Measurements from ENCODE around the gene MTG1.
A peak's percentile ranks its signal among the peaks of the same experiment; 100 is the strongest.

MTG1 gene

DNA sequence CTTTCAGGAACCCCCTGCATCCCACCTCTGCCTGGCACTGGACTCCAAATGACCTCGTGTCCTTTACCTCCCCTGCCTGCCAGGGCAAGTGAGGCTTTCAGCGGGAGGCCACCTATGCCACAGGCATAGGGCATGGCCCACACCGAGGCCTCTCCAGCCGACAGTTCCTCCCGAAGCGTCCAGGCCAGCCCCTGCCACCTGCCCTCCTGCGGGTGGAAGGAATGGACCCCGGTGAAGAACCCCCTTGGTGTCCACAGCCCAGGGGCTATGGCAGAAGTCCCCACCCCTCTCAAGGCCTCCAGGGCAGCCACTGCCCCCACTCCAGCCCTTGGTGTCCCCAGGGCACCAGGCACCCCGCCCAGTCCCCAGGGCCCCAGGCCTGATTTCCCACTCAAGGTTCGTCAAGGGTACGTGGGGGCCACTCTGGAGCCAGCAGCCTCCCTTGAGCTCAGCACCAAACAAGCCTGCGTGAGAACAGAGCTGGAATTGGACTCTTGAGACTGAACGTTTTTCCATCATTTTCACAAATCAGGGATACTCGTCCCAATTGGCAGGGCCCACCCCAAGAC, 39.2 kb upstream of the MTG1 start:
- ATAC-seq (replicated peaks; ENCODE audit: extremely low read depth, poor library complexity, severe bottlenecking) = no peak
- peaks cover 5% of the 10 kb centered on the region for H3K36me3 Mint-ChIP-seq (ENCODE audit: insufficient read depth)
- peaks cover 5% of the 10 kb centered on the region for H3K4me1 Mint-ChIP-seq
- DNase-seq (ENCODE audit: low spot score in 2 of 2) = no peak
- no peak overlapping the region for H3K4me3 Mint-ChIP-seq
- no peaks in the 10 kb centered on the region for H3K9me3 Mint-ChIP-seq
- peaks cover under 1% of the 10 kb centered on the region for H3K27me3 Mint-ChIP-seq
- H3K27ac Mint-ChIP-seq (ENCODE audit: low read depth) = no peak overlapping the region

DNA sequence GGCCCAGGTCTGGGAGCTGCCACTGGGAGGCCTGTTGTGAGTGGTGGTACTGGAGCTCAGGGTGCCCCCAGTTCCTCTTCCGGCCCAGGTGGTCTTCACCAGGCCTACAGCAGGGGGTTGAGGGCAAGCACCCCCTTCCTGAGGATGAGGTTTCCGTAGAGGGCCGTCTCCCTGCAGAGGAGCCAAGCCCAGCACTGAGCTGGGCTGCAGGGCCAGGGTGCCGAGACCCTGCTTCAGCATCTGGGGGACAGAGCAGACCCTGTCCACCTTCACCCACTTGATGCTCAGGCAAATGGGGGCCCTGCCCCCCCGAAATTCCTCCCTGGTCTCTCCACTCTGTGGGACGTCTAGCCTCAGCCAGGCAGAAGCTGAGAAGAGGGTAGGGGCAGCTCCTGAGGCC, 38.7 kb upstream of the MTG1 start:
- Mint-ChIP-seq H3K9me3 (no peaks in the 10 kb centered on the region), H3K4me3 (no peak overlapping the region), H3K27me3 (no peaks in the 10 kb centered on the region), H3K27ac (ENCODE audit: low read depth) (no peak overlapping the region), H3K4me1 (peaks cover 5% of the 10 kb centered on the region), H3K36me3 (ENCODE audit: insufficient read depth) (peaks cover 5% of the 10 kb centered on the region)
- ATAC-seq (replicated peaks; ENCODE audit: extremely low read depth, poor library complexity, severe bottlenecking) (no peak), DNase-seq (ENCODE audit: low spot score in 2 of 2) (no peak)

DNA sequence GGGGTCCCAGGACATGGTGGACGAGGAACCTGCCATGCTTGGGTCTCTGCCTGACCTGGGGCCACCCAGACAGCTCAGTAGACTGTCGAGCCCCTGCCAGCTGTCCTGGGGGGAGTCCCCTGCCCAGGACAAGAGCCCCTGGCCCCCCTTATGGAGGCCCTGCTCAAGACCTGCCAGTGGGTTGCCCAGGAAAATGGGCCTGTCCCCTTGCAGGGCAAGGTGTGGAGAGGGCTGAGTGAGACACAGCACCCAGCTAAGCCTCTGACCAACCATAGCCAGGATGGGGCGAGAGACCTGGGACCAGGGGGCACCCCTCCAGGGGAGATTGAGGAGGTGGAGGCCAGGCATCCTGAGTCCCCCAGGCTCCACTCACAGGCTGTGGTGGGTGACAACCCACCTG, 38.0 kb upstream of the MTG1 start:
- no peak for ATAC-seq (replicated peaks; ENCODE audit: extremely low read depth, poor library complexity, severe bottlenecking)
- peaks cover 5% of the 10 kb centered on the region for H3K36me3 Mint-ChIP-seq (ENCODE audit: insufficient read depth)
- no peak for DNase-seq (ENCODE audit: low spot score in 2 of 2)
- H3K4me1 Mint-ChIP-seq = peaks cover 5% of the 10 kb centered on the region
- peak overlapping the region; percentile 70 for H3K4me3 Mint-ChIP-seq
- no peaks in the 10 kb centered on the region for H3K27me3 Mint-ChIP-seq
- H3K27ac Mint-ChIP-seq (ENCODE audit: low read depth) = no peak overlapping the region
- no peaks in the 10 kb centered on the region for H3K9me3 Mint-ChIP-seq

DNA sequence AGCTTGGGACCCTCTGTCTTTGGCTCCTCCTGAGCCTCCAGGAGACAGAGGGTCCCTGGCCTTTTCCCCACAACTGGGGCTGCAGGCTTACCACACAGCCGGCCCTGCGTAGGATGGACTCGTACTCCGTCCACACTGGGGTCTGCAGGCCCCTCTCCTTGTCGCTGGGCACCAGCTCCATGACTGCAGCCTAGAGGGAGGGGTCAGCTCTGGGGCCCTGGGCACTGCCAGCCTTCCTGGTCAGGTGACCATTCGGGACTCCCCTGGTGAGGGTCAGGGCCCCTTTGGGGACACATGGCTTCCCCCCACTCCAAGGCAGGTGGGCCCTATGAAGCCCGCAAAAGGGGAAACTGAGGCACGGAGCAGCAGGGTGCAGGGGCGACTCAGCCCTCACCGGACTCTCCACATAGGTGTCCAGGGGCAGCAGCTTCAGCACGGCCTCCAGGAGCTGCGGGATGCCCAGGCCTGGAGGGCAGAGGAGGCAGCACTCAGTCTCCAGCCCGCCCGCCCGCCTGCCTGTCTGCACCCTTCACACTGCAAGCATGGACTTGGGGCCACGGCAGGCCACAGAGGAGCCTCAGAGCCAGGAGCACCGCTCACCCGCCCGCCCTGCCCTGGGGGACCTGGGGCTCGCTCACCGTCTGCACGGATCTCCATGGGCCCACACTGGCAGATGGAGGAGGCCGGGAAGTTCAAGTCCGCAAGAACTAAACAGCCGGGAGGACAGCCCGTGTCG, 37.2 kb upstream of the MTG1 start:
- H3K27me3 Mint-ChIP-seq = no peaks in the 10 kb centered on the region
- ATAC-seq (replicated peaks; ENCODE audit: extremely low read depth, poor library complexity, severe bottlenecking) (no peak), DNase-seq (ENCODE audit: low spot score in 2 of 2) (no peak)
- H3K27ac Mint-ChIP-seq (ENCODE audit: low read depth) = no peak overlapping the region
- peak overlapping the region; percentile 70 for H3K4me3 Mint-ChIP-seq
- H3K4me1 Mint-ChIP-seq = peaks cover 11% of the 10 kb centered on the region
- H3K36me3 Mint-ChIP-seq (ENCODE audit: insufficient read depth) = peaks cover 5% of the 10 kb centered on the region
- H3K9me3 Mint-ChIP-seq = no peaks in the 10 kb centered on the region

DNA sequence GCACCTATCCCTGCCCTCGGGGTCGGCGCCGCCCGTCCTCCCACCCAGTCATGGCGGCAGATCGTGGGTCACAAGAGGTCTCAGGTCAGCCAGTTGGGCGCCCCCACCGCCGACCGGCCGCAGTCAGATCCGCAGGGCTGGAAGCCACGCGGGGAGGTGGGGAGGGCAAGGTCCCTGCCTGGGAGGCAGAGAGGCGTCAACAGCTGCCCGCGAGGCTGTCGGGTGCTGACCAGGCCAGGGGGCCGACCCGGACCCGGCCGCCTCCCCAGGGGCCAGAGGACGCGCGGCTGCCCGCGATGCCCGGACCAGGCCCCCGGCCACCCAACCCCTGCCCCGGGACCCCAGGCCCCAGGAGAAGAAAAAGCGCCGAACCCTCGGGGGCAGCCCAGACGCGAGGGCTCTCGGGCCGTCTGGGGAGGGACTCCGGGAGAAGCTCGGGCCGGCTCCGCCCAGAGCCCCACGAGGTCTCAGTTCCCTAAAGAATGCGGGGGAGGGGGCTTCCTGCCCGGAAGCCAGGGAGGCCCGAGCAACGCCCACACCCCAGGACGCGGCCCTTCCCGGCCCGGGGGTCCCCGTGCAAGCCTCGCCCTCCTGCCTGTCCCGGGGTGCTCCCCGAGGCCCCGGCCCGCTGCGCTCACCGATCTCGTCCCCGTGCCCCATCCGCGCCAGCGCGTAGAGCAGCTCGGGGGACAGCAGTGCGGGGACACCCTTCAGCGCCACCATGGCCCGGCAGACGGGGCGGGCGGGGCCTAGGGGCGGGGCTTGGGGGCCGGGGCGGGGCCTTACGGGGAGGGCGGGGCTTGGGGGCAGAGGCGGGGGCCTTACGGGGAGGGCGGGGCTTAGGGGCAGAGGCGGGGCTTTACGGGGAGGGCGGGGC, 36.4 kb upstream of the MTG1 start, which contains the start of gene FUOM:
FUOM (minus strand) TSS at position 735 of the 877 bp plus-strand sequence; CDS start at position 723, 12 bp downstream.
- peaks cover 16% of the 10 kb centered on the region for H3K4me1 Mint-ChIP-seq

DNA sequence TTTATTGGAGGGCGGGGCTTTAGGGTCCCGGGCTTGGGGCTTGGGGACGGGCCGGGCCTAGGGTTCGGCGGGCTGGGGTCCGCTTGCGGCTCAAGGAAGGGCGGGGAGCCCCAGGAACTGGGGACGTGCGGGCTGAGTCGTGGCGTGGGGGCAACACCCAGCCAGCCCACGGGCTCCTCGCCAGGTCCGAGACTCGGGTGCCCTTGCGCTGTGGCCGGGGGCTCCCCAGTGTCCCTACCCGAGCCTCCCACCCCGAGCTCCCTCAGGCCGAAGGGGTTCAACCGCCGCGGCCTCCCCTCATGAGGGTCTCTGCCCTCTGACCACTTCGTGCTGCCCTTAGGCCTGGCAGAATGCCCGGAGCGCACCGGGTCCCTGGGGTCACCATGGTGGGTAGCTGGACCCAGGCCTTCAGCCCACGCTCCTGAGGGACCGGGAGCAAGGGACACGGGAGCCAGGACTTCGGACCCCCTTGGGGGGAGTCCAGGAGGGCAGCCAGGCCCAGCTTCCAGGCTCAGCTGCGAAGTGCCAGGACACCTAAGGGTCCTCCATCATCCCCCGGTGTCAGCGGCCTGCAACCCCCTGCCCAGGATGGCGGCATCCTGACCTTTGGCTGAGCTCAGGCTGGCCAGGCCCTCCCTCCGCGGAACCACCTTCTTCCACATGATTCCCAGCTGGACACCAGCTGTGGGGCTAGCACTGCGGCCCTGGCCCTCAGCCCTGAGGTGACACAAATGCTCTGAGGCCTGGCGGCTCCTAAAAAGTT, 35.6 kb upstream of the MTG1 start:
- Mint-ChIP-seq H3K36me3 (ENCODE audit: insufficient read depth) (peaks cover 5% of the 10 kb centered on the region), H3K27me3 (no peaks in the 10 kb centered on the region), H3K4me3 (peak overlapping the region; percentile 63), H3K9me3 (no peaks in the 10 kb centered on the region), H3K27ac (ENCODE audit: low read depth) (no peak overlapping the region), H3K4me1 (peaks cover 16% of the 10 kb centered on the region)
- DNase-seq (ENCODE audit: low spot score in 2 of 2) = no peak
- no peak for ATAC-seq (replicated peaks; ENCODE audit: extremely low read depth, poor library complexity, severe bottlenecking)

More for the DNA sequence above, 36.4 kb upstream of the MTG1 start, which contains the start of gene FUOM:
- peaks cover 5% of the 10 kb centered on the region for H3K36me3 Mint-ChIP-seq (ENCODE audit: insufficient read depth)
- H3K27me3 Mint-ChIP-seq = no peaks in the 10 kb centered on the region
- no peaks in the 10 kb centered on the region for H3K9me3 Mint-ChIP-seq
- H3K4me3 Mint-ChIP-seq = peak within 1 kb of the TSS; percentile 70
- no peak within 1 kb of the TSS for H3K27ac Mint-ChIP-seq (ENCODE audit: low read depth)
- peak; percentile 79 for ATAC-seq (replicated peaks; ENCODE audit: extremely low read depth, poor library complexity, severe bottlenecking)
- peak; percentile 46 to 53 for DNase-seq (ENCODE audit: low spot score in 2 of 2)

DNA sequence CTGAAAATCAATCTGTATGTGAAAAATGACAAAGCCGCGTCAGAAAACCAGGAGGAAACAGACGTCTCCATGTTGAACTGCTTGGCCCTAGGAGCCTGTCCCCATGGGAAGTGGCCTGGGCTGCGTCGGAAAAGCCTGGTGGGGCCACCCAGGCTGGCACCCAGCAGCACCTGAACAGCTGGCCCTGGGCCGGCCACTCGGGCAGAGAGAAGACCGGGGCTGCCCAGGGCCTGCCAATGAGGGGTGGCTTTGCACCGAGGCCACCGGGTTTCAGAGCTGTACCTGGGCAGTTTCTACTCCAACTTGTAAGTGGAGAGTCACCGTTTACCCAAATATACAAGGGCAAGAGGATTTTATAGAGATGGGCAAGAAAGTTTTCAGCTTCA, 35.0 kb upstream of the MTG1 start:
- Mint-ChIP-seq H3K27me3 (no peaks in the 10 kb centered on the region), H3K9me3 (no peaks in the 10 kb centered on the region), H3K36me3 (ENCODE audit: insufficient read depth) (peaks cover 6% of the 10 kb centered on the region), H3K4me3 (peak overlapping the region; percentile 16), H3K4me1 (peaks cover 16% of the 10 kb centered on the region), H3K27ac (ENCODE audit: low read depth) (no peak overlapping the region)
- ATAC-seq (replicated peaks; ENCODE audit: extremely low read depth, poor library complexity, severe bottlenecking) (no peak), DNase-seq (ENCODE audit: low spot score in 2 of 2) (no peak)

DNA sequence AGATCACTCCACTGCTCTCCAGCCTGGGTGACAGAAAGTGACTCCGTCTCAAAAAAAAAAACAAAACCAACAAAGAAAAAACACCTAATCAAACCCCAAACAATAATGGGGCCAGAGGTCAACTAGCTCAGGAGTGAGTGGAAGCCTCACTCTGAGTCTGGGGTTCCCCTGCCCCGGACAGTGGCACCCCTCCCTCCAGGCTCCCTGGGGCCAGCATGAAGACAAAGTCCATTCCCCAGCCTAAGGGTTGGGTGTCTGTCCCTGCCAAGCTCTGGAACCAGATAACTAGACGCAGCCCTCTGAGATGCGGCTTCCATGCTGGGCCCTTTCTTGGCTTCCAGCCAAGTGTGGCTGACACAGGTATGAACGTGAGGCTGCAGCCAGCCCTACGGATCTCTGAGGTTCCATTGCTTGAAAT, 34.4 kb upstream of the MTG1 start:
- peaks cover 8% of the 10 kb centered on the region for H3K36me3 Mint-ChIP-seq (ENCODE audit: insufficient read depth)
- no peaks in the 10 kb centered on the region for H3K27me3 Mint-ChIP-seq
- H3K9me3 Mint-ChIP-seq = no peaks in the 10 kb centered on the region
- DNase-seq (ENCODE audit: low spot score in 2 of 2) (no peak), ATAC-seq (replicated peaks; ENCODE audit: extremely low read depth, poor library complexity, severe bottlenecking) (no peak)
- peaks cover 16% of the 10 kb centered on the region for H3K4me1 Mint-ChIP-seq
- no peak overlapping the region for H3K27ac Mint-ChIP-seq (ENCODE audit: low read depth)
- no peak overlapping the region for H3K4me3 Mint-ChIP-seq

DNA sequence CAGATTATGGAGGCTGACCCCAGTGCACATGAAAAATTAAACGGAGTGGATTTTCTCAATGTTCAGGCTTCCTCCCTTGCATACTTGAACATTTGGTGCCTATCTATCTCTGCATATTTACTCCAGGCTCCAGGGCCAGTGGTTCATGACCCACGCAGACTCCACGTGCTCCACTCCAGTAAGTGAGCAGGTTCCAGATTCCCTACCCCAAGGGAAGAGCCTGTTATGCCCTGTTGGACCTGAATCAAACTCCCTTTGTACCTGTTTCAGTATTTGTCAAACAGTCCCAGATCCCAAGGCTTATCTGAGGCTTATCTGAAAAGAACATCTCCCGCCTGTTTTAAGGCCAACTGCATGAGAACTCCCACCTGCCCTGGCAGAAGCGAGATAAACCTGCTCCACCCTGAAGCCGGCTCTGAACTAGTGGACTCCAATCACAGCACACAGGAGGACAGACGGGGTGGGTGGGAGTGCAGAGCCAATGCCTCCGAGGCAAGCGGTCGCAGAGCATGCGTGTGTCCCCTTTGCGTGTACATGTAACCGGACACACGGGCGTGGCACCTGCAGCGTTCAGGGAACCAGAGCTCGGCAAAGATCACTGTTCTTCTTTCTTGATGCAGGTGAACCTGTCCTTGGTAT, 33.9 kb upstream of the MTG1 start:
- Mint-ChIP-seq H3K9me3 (no peaks in the 10 kb centered on the region), H3K27ac (ENCODE audit: low read depth) (peak overlapping the region; percentile 64), H3K27me3 (no peaks in the 10 kb centered on the region), H3K36me3 (ENCODE audit: insufficient read depth) (peaks cover 8% of the 10 kb centered on the region), H3K4me3 (no peak overlapping the region), H3K4me1 (peaks cover 16% of the 10 kb centered on the region)
- no peak for DNase-seq (ENCODE audit: low spot score in 2 of 2)
- no peak for ATAC-seq (replicated peaks; ENCODE audit: extremely low read depth, poor library complexity, severe bottlenecking)

DNA sequence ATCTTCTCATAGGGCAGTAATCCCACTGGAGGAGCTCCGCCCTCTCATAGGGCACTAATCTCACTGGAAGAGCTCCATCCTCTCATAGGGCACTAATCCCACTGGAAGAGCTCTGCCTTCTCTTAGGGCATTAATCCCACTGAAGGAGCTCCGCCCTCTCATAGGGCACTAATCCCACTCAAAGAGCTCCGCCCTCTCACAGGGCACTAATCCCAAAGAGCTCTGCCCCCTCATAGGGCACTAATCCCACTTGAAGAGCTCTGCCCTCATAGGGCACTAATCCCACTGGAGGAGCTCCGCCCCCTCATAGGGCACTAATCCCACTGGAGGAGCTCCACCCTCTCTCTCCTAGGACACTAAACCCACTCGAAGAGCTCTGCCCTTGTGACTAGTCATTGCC, 32.7 kb upstream of the MTG1 start:
- Mint-ChIP-seq H3K4me1 (peaks cover 12% of the 10 kb centered on the region), H3K27ac (ENCODE audit: low read depth) (peak overlapping the region; percentile 81), H3K9me3 (no peaks in the 10 kb centered on the region), H3K36me3 (ENCODE audit: insufficient read depth) (peaks cover 9% of the 10 kb centered on the region), H3K27me3 (no peaks in the 10 kb centered on the region), H3K4me3 (peak overlapping the region; percentile 39)
- ATAC-seq (replicated peaks; ENCODE audit: extremely low read depth, poor library complexity, severe bottlenecking) (no peak), DNase-seq (ENCODE audit: low spot score in 2 of 2) (no peak)

DNA sequence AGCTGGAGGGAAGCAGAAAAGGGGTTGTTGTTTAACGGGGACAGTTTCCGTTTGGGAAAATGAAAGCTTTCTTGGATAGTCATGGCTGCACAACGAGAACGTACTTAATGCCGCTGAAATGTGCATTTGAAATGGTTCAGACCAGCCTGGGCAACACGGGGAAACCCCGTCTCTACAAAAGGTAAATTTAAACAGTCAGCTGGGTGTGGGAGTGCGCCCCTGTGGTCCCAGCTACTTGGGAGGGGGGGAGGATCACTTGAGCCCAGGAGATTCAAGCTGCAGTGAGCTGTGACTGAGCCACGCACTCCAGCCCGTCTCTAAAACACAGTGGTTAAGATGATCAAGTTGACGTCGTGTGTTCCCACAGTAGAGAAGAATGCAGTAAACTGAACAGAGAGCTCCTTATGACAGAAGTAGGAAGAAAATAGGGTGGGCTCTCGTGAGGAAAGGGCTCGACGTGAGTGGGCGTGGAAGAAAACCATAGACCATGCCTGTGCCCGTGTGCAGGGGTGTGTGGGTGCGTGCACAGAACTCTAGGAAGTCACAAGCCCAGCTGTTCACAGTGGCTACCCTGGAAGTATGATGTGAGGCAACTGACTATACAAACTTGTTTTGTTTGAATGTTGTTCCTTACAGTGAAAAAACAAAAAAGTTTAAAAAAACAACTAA, 32.0 kb upstream of the MTG1 start:
- H3K36me3 Mint-ChIP-seq (ENCODE audit: insufficient read depth) = peaks cover 9% of the 10 kb centered on the region
- no peak for ATAC-seq (replicated peaks; ENCODE audit: extremely low read depth, poor library complexity, severe bottlenecking)
- peak overlapping the region; percentile 39 for H3K4me3 Mint-ChIP-seq
- peaks cover 11% of the 10 kb centered on the region for H3K4me1 Mint-ChIP-seq
- H3K27ac Mint-ChIP-seq (ENCODE audit: low read depth) = peak overlapping the region; percentile 81
- H3K9me3 Mint-ChIP-seq = no peaks in the 10 kb centered on the region
- H3K27me3 Mint-ChIP-seq = no peaks in the 10 kb centered on the region
- no peak for DNase-seq (ENCODE audit: low spot score in 2 of 2)
